Measurements from ENCODE around the gene ABHD16B. TPM values are rescaled to one million over a fixed set of nuclear protein-coding genes. Genes with fewer than 3 reads are reported as not detected.
"Not testable (repeated sequence)": the region's sequence is repeated elsewhere in the genome, so short reads cannot be mapped to it uniquely, and the experiment has no call there.

The ABHD16B gene
- total RNA-seq, 1 donor from 2014 or later = not detected

DNA sequence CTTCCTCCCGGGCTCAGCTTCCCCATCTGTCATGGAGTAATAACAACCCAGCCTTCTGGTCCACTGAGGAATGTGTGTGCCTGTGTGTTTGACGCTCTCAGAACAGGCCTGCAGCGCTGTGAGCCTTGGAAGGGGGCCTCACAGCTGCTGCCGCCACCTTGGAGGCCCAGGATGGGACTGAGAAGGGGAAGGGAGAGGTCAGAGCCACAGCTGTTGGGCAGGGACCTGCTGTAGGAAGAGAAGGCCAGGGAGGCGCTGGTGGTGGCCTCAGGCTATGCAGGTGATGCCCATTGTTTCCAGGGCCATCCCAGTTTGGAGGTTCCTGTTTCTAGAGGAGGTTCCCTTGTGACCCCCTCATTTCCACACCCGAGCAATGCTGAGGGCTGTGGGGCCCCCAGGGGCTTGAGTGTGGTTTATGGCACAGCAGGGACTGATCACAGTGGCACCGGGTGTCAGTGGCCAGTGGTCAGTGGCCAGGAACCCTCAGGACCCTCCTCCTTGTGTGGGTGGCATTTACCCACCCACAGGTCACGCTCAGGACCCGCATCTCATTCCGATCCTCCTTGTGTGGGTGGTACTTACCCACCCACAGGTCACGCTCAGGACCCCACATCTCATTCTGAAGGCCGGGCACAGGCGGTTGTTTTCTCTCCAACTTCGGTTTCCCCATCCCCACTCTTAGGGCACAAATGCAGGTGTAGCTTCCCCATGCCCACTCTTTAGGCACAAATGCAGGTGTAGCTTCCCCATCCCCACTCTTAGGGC lies 17.8 kb downstream of the ABHD16B start:
- no peak for TF ChIP-seq CTCF (IDR thresholded peaks at IDR 0.05)
- no peak for DNase-seq (ENCODE audit: low spot score in 2 of 2)
- Histone ChIP-seq H3K36me3 (peaks cover 68 to 81% of the 10 kb centered on the region in 2 donors), H3K27ac (no peak overlapping the region), H3K9me3 (no peaks in the 10 kb centered on the region), H3K4me1 (no peaks in the 10 kb centered on the region), H3K27me3 (no peaks in the 10 kb centered on the region), H3K4me3 (no peak overlapping the region)
- intact Hi-C loops (cut with DNase I) = no loop called here

- H3K4me3 ChIP-seq; H3K27me3 ChIP-seq; H3K27ac ChIP-seq; H3K9me3 ChIP-seq; H3K4me1 ChIP-seq; intact Hi-C loops (cut with DNase I); DNase-seq (ENCODE audit: low spot score in 2 of 2): not testable (repeated sequence)
- peaks cover 59 to 81% of the 10 kb centered on the region in 2 donors for H3K36me3 ChIP-seq
Measured at GRCh38 chr20:63880901-63881300, 19.6 kb downstream of the ABHD16B start.

GRCh38 chr20:63881451-63882226 lies 20.3 kb downstream of the ABHD16B start:
- Histone ChIP-seq H3K36me3 (peaks cover 51 to 78% of the 10 kb centered on the region in 2 donors), H3K4me3 (no peak overlapping the region), H3K27ac (no peak overlapping the region), H3K9me3 (no peaks in the 10 kb centered on the region), H3K4me1 (no peaks in the 10 kb centered on the region), H3K27me3 (no peaks in the 10 kb centered on the region)
- DNase-seq (ENCODE audit: low spot score in 2 of 2) = no peak
- intact Hi-C loops (cut with DNase I) = no loop called here
- no peak for TF ChIP-seq CTCF (IDR thresholded peaks at IDR 0.05)

GRCh38 chr20:63882257-63883200 lies 21.2 kb downstream of the ABHD16B start:
- H3K36me3 ChIP-seq = peaks cover 52 to 78% of the 10 kb centered on the region in 2 donors
- H3K4me1 ChIP-seq = no peaks in the 10 kb centered on the region
- no peaks in the 10 kb centered on the region for H3K9me3 ChIP-seq
- H3K27ac ChIP-seq = no peak overlapping the region
- intact Hi-C loops (cut with DNase I) = no loop called here
- no peak overlapping the region for H3K4me3 ChIP-seq
- no peak for DNase-seq (ENCODE audit: low spot score in 2 of 2)
- no peaks in the 10 kb centered on the region for H3K27me3 ChIP-seq
- TF ChIP-seq CTCF (IDR thresholded peaks at IDR 0.05) = no peak

GRCh38 chr20:63883201-63883593 lies 21.9 kb downstream of the ABHD16B start:
- Histone ChIP-seq H3K4me1 (no peaks in the 10 kb centered on the region), H3K4me3 (no peak overlapping the region), H3K27ac (no peak overlapping the region), H3K9me3 (no peaks in the 10 kb centered on the region), H3K27me3 (no peaks in the 10 kb centered on the region), H3K36me3 (peaks cover 52 to 78% of the 10 kb centered on the region in 2 donors)
- no peak for TF ChIP-seq CTCF (IDR thresholded peaks at IDR 0.05)
- intact Hi-C loops (cut with DNase I) = no loop called here
- no peak for DNase-seq (ENCODE audit: low spot score in 2 of 2)
